ENCODE data around the gene GMNN. TPM values are rescaled to one million over a fixed set of nuclear protein-coding genes. Genes with fewer than 3 reads are reported as not detected.

Gene GMNN
- total and polyA plus RNA-seq, 8 donors = 2.7 to 142 (median 29.3) TPM; not detected in 1

DNA sequence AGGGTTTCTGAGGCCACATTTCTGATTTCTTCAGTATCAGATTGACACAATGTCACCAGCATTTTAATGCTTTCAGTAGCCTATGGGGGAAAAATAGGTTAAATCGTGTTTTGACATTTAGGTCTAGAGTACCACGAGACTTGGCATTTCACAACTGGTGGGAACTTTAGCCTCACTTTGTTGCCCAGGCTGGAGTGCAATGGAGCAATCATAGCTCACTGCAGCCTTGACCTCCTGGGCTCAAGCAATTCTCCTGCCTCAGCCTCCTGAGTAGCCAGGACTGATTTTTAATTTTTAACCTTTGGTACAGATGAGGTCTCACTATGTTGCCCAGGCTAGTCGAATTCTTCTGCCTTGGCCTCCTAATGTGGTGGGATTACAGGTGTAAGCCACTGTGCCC is 35.0 kb downstream of the GMNN start:
- no peak for DNase-seq
- TF ChIP-seq, protein P1, sequence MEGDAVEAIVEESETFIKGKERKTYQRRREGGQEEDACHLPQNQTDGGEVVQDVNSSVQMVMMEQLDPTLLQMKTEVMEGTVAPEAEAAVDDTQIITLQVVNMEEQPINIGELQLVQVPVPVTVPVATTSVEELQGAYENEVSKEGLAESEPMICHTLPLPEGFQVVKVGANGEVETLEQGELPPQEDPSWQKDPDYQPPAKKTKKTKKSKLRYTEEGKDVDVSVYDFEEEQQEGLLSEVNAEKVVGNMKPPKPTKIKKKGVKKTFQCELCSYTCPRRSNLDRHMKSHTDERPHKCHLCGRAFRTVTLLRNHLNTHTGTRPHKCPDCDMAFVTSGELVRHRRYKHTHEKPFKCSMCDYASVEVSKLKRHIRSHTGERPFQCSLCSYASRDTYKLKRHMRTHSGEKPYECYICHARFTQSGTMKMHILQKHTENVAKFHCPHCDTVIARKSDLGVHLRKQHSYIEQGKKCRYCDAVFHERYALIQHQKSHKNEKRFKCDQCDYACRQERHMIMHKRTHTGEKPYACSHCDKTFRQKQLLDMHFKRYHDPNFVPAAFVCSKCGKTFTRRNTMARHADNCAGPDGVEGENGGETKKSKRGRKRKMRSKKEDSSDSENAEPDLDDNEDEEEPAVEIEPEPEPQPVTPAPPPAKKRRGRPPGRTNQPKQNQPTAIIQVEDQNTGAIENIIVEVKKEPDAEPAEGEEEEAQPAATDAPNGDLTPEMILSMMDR (IDR thresholded peaks at IDR 0.05) = no peak
- no peak for TF ChIP-seq EP300 (IDR thresholded peaks at IDR 0.05)
- TF ChIP-seq POLR2AphosphoS5 (IDR thresholded peaks at IDR 0.05) = no peak
- TF ChIP-seq POLR2A (IDR thresholded peaks at IDR 0.05) = no peak
- WGBS, 5 donors = 78 to 96% (median 91%) methylated on average over 3 of the region's 3 CpGs
- H3K4me1 ChIP-seq = no peaks in the 10 kb centered on the region
- H3K27ac ChIP-seq = no peak overlapping the region
- H3K4me3 ChIP-seq = no peak overlapping the region
- H3K9me3 ChIP-seq = no peaks in the 10 kb centered on the region
- H3K36me3 ChIP-seq = peaks cover 0 to 44% (median 31%) of the 10 kb centered on the region in 4 donors
- intact Hi-C loops (cut with DNase I; ENCODE audit: low total_unique reads) = no loop called here
- H3K27me3 ChIP-seq = no peaks in the 10 kb centered on the region

DNA sequence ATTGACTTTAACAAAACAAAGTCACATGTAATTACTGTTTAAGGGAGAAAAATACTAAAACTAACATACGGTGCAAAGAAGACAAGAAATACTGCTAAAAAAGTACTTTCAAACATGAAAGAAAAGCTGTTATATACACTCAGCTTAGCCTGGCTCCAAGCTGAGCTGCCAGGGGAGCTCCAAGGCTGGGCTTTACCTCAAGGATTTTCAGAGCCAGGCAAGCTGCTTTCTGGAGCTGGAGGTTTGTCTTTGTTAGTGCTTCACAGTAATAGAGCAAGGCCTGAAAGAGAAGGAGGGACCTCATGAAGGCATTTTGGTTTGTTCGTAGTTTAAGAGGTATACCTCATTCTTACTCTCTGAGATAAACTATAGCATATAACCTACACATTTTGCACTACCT is 43.6 kb downstream of the GMNN start:
- no peak for DNase-seq
- no peaks in the 10 kb centered on the region for H3K9me3 ChIP-seq
- peaks cover 0 to 20% (median 7%) of the 10 kb centered on the region in 4 donors for H3K36me3 ChIP-seq
- intact Hi-C loops (cut with DNase I; ENCODE audit: low total_unique reads) = no loop called here
- no peak overlapping the region for H3K27ac ChIP-seq
- no peaks in the 10 kb centered on the region for H3K27me3 ChIP-seq
- TF ChIP-seq EP300 (IDR thresholded peaks at IDR 0.05) (no peak), POLR2AphosphoS5 (IDR thresholded peaks at IDR 0.05) (no peak), POLR2A (IDR thresholded peaks at IDR 0.05) (no peak)
- TF ChIP-seq, protein P1 (IDR thresholded peaks at IDR 0.05) = no peak
- H3K4me3 ChIP-seq = no peak overlapping the region
- H3K4me1 ChIP-seq = no peaks in the 10 kb centered on the region
- WGBS, 5 donors = 84 to 96% (median 92%) methylated on average over 2 of the region's 2 CpGs

DNA sequence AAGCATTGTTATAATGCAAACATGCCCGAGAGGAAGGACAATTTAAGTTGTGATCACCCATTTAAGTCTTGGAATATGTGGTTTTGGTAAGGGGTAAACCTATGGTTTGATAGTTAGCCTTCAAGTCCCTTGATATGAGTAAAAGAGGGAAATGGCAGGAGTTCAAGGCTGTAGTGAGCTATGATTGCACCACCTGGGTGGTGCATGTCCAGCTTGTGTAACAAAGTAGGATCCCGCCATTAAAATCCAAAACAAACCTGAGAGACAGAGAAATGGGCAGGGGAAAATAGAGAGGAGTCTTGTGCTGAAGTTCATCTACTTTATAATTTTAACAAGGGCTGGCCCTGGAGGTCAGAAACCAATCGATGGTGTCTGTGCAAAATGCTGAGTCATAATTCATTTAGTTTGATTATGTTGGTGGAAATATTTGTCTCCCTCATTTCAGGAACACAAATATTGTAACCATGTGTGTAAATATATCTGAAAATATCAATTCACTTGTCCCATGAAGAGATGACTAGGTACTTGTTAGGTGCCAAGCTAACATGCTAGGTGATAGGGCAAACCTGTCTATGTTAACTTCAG is 47.2 kb downstream of the GMNN start:
- no peaks in the 10 kb centered on the region for H3K4me1 ChIP-seq
- DNase-seq = no peak
- no peaks in the 10 kb centered on the region for H3K9me3 ChIP-seq
- intact Hi-C loops (cut with DNase I; ENCODE audit: low total_unique reads) = no loop called here
- peaks cover 0 to 32% (median 27%) of the 10 kb centered on the region in 4 donors for H3K36me3 ChIP-seq
- no peaks in the 10 kb centered on the region for H3K27me3 ChIP-seq
- TF ChIP-seq, protein P1 (IDR thresholded peaks at IDR 0.05) = no peak
- TF ChIP-seq POLR2AphosphoS5 (IDR thresholded peaks at IDR 0.05) (no peak), EP300 (IDR thresholded peaks at IDR 0.05) (no peak), POLR2A (IDR thresholded peaks at IDR 0.05) (no peak)
- H3K4me3 ChIP-seq = no peak overlapping the region
- no peak overlapping the region for H3K27ac ChIP-seq
- WGBS, 5 donors = 87 to 96% (median 93%) methylated on average over 3 of the region's 3 CpGs

DNA sequence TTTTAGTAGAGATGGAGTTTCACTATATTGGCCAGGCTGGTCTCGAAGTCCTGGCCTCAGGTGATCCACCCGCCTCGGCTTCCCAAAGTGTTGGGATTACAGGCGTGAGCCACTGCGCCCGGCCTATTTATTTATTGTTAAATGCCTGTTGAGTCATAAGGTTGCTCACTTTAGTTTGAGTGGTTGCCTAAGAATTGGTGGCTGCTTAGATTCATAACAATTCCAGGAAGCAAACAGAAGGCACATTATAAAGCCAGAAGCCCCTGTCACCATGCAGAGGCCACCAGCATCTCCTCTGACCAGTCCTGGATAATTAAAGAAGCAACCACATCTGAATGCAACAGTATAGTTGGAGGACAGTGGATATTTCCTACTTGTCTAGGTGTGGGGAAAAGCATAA is 48.0 kb downstream of the GMNN start:
- 89 to 95% (median 93%) methylated on average over 6 of the region's 6 CpGs for WGBS, 5 donors
- TF ChIP-seq, protein P1 (IDR thresholded peaks at IDR 0.05) = no peak
- TF ChIP-seq POLR2A (IDR thresholded peaks at IDR 0.05) (no peak), POLR2AphosphoS5 (IDR thresholded peaks at IDR 0.05) (no peak)
- H3K27ac ChIP-seq = no peak overlapping the region
- intact Hi-C loops (cut with DNase I; ENCODE audit: low total_unique reads) = no loop called here
- no peaks in the 10 kb centered on the region for H3K9me3 ChIP-seq
- no peaks in the 10 kb centered on the region for H3K4me1 ChIP-seq
- H3K27me3 ChIP-seq = no peaks in the 10 kb centered on the region
- peaks cover 4 to 40% (median 32%) of the 10 kb centered on the region in 4 donors for H3K36me3 ChIP-seq
- H3K4me3 ChIP-seq = no peak overlapping the region
- DNase-seq = no peak

All from stomach (tissue), 9 donors.